Parathyroid adenoma (tissue), 2 donors: ENCODE results near the gene SLC5A8.

ENCODE experiments used
- H2AFZ ChIP-seq: fragments of 300-600 bp; sonication (generic); one replicate; pipeline ENCODE4 v1.7.0; 2017; ENCODE audit warnings: antibody characterized with exemption, mild to moderate bottlenecking
- H3K27ac ChIP-seq: fragments of 300-600 bp; sonication (generic); one replicate; pipeline ENCODE4 v1.7.0; 2017
- H3K27me3 ChIP-seq: fragments of 300-600 bp; sonication (generic); one replicate; pipeline ENCODE4 v1.7.0; 2017; ENCODE audit warnings: low read length; ENCODE audit not compliant: control insufficient read depth, insufficient read depth
- H3K36me3 ChIP-seq: fragments of 300-600 bp; sonication (generic); one replicate; pipeline ENCODE4 v1.7.0; 2017; ENCODE audit warnings: low read length; ENCODE audit not compliant: control insufficient read depth, insufficient read depth
- H3K4me1 ChIP-seq: fragments of 300-600 bp; sonication (generic); one replicate; pipeline ENCODE4 v1.7.0; 2017; ENCODE audit warnings: control low read depth
- H3K4me2 ChIP-seq: fragments of 300-600 bp; sonication (generic); one replicate; pipeline ENCODE4 v1.7.0; 2017; ENCODE audit warnings: low read length
- H3K4me3 ChIP-seq: fragments of 300-600 bp; sonication (generic); one replicate; pipeline ENCODE4 v1.7.0; 2017; ENCODE audit warnings: low read depth, low read length
- H3K79me2 ChIP-seq: fragments of 300-600 bp; sonication (generic); one replicate; pipeline ENCODE4 v1.7.0; 2017; ENCODE audit warnings: control low read depth
- H3K9ac ChIP-seq: fragments of 300-600 bp; sonication (generic); one replicate; pipeline ENCODE4 v1.7.0; 2017; ENCODE audit warnings: mild to moderate bottlenecking
- H3K9me3 ChIP-seq: fragments of 300-600 bp; sonication (generic); one replicate; pipeline ENCODE4 v1.7.0; 2017; ENCODE audit warnings: low read length; ENCODE audit not compliant: control insufficient read depth
- TF ChIP-seq, protein P1 (sequence below): fragments of 300-600 bp; sonication (generic); IDR thresholded peaks from one replicate; pipeline ENCODE4 v1.7.0; 2017; ENCODE audit warnings: antibody characterized with exemption, mild to moderate bottlenecking
- donor health status: primary hyperparathyroidism.

SLC5A8 gene

DNA sequence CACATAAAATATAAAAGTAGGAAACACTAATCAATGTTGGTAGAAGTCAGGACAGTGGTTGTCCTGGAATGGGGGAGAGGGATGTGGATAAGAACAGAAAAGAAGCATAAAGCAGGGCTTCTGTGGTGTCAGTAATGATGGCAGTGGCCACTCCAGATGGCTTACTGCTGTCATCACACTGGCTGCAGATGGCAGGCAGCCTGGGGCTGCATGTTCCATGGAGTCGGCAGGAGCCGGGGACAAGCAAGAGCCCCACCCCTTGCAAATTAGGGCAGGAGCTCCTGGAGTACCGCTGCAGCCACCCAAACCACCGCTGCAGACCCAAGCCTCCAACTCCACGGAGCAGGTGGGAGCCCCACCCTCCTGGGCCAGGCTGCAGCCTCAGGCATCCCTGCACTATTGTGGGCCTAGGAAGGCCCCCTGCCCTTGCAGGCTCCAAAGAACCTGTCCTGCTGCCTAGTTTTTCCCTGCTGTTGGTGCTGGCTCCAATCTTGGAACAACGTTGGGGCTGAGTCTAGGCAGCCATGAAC is 28.8 kb upstream of the SLC5A8 start:
- TF ChIP-seq, protein P1, sequence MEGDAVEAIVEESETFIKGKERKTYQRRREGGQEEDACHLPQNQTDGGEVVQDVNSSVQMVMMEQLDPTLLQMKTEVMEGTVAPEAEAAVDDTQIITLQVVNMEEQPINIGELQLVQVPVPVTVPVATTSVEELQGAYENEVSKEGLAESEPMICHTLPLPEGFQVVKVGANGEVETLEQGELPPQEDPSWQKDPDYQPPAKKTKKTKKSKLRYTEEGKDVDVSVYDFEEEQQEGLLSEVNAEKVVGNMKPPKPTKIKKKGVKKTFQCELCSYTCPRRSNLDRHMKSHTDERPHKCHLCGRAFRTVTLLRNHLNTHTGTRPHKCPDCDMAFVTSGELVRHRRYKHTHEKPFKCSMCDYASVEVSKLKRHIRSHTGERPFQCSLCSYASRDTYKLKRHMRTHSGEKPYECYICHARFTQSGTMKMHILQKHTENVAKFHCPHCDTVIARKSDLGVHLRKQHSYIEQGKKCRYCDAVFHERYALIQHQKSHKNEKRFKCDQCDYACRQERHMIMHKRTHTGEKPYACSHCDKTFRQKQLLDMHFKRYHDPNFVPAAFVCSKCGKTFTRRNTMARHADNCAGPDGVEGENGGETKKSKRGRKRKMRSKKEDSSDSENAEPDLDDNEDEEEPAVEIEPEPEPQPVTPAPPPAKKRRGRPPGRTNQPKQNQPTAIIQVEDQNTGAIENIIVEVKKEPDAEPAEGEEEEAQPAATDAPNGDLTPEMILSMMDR: no peak
- Histone ChIP-seq H3K4me2 (no peak overlapping the region), H3K36me3 (no peaks in the 10 kb centered on the region), H3K4me1 (no peaks in the 10 kb centered on the region), H3K79me2 (no peaks in the 10 kb centered on the region), H3K27ac (no peak overlapping the region), H3K4me3 (no peak overlapping the region), H2AFZ (no peak overlapping the region), H3K27me3 (no peaks in the 10 kb centered on the region), H3K9ac (no peak overlapping the region), H3K9me3 (no peaks in the 10 kb centered on the region)

DNA sequence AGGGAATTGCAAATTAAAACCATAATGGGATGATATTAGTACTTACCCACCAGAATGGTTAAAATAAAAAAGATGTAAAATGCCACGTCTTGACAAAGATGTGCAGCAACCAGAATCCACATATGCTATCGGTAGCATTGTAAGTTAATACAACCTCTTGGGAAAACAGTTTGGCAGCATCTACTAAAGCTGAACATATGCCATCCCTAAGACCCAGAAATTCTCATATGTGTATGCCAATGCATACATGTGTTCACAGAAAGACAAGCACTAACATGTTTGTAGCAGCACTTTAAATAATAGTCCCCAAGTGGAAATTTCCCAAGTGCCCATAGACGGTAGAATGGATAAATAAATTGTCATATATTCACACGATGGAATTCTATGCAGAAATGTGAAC is 28.3 kb upstream of the SLC5A8 start:
- no peaks in the 10 kb centered on the region for H3K79me2 ChIP-seq
- H3K9ac ChIP-seq: no peak overlapping the region
- no peaks in the 10 kb centered on the region for H3K27me3 ChIP-seq
- no peaks in the 10 kb centered on the region for H3K4me1 ChIP-seq
- no peak overlapping the region for H3K27ac ChIP-seq
- no peak overlapping the region for H3K4me3 ChIP-seq
- TF ChIP-seq, protein P1: no peak
- H3K36me3 ChIP-seq: no peaks in the 10 kb centered on the region
- no peak overlapping the region for H2AFZ ChIP-seq
- no peaks in the 10 kb centered on the region for H3K9me3 ChIP-seq
- H3K4me2 ChIP-seq: no peak overlapping the region

GRCh38 chr12:101235686-101236085 is 25.6 kb upstream of the SLC5A8 start:
- TF ChIP-seq, protein P1: no peak
- no peaks in the 10 kb centered on the region for H3K4me1 ChIP-seq
- H2AFZ ChIP-seq: no peak overlapping the region
- no peak overlapping the region for H3K4me3 ChIP-seq
- no peaks in the 10 kb centered on the region for H3K79me2 ChIP-seq
- H3K4me2 ChIP-seq: no peak overlapping the region
- no peaks in the 10 kb centered on the region for H3K27me3 ChIP-seq
- H3K9me3 ChIP-seq: no peaks in the 10 kb centered on the region
- H3K9ac ChIP-seq: no peak overlapping the region
- H3K36me3 ChIP-seq: no peaks in the 10 kb centered on the region
- no peak overlapping the region for H3K27ac ChIP-seq

- Histone ChIP-seq H3K4me3 (no peak overlapping the region), H3K79me2 (no peaks in the 10 kb centered on the region), H3K9me3 (no peaks in the 10 kb centered on the region), H3K27ac (no peak overlapping the region), H3K9ac (no peak overlapping the region), H3K4me1 (peaks cover 2% of the 10 kb centered on the region), H3K36me3 (no peaks in the 10 kb centered on the region), H3K27me3 (no peaks in the 10 kb centered on the region), H2AFZ (no peak overlapping the region), H3K4me2 (no peak overlapping the region)
- TF ChIP-seq, protein P1: no peak
These were observed 21.6 kb upstream of the SLC5A8 start for GRCh38 chr12:101231636-101232035.

DNA sequence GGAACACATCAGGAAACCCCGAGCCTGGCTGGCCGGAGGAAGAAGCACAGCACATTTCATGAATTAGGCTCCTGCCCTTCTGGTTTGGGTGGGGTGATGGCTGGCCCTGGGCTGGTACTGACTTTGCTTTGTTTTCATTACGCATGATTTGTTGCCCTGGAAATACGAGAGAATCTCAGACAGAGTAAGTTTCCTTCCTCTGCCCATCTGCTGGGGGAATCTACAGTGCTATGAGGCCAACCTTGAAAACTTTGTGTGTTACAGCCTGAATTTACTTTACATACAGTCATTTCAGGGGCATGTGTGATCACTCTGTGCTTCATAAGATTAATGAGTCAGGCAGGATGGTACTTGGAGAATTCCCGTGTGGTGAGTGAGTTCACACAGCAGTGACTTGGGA is 20.5 kb upstream of the SLC5A8 start:
- H3K4me1 ChIP-seq: peaks cover 2% of the 10 kb centered on the region
- no peaks in the 10 kb centered on the region for H3K9me3 ChIP-seq
- H3K79me2 ChIP-seq: no peaks in the 10 kb centered on the region
- no peak overlapping the region for H2AFZ ChIP-seq
- no peak overlapping the region for H3K27ac ChIP-seq
- no peak overlapping the region for H3K4me2 ChIP-seq
- H3K4me3 ChIP-seq: no peak overlapping the region
- H3K9ac ChIP-seq: no peak overlapping the region
- TF ChIP-seq, protein P1: no peak
- H3K36me3 ChIP-seq: no peaks in the 10 kb centered on the region
- H3K27me3 ChIP-seq: no peaks in the 10 kb centered on the region
